Neural progenitor cell (in vitro differentiated cells): Measurements from ENCODE around the gene COX7A2L.

Experiments
- CTCF ChIP-seq: fragments of 200-600 bp; sonication (generic); IDR thresholded peaks from 2 replicates; pipeline ENCODE4 v1.5.1; 2017; ENCODE audit warnings: antibody characterized with exemption, mild to moderate bottlenecking
- EZH2 ChIP-seq: fragments of 200-600 bp; sonication (generic); IDR thresholded peaks from 2 replicates; pipeline ENCODE4 v1.6.1; 2017; ENCODE audit warnings: antibody characterized with exemption, mild to moderate bottlenecking, moderate library complexity
- EZH2phosphoT487 ChIP-seq: fragments of 200-600 bp; sonication (generic); IDR thresholded peaks from 2 replicates; pipeline ENCODE4 v1.6.1; 2017; ENCODE audit warnings: antibody characterized with exemption

- TF ChIP-seq CTCF = no peak
- TF ChIP-seq EZH2 = no peak
- no peak for TF ChIP-seq EZH2phosphoT487
Measured at GRCh38 chr2:42335514-42336104, 25.4 kb downstream of the COX7A2L start.
